ENCODE measurements around the gene CFAP58.

Gene CFAP58

DNA sequence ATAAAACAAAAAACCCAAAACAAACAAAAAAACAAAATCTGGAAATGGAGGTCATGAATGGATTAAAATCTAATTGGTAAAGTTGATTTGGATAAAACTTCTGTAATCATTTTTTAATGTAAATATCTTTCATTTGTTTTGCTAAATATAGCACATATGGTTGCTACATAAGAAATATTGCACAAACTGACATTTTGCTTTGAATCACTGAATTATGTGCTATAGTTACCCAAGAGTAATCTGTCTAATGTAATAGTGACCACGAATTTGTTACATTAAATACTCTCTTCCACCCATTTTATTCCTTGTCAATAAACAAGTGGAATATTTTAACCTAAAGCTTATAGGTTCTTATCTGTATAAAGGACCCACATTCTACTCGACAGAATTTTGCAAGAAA lies 6.2 kb downstream of the CFAP58 start:
- in situ Hi-C loops (cut with HindIII; ENCODE audit: low sequenced_read_pairs), result no loop called here

DNA sequence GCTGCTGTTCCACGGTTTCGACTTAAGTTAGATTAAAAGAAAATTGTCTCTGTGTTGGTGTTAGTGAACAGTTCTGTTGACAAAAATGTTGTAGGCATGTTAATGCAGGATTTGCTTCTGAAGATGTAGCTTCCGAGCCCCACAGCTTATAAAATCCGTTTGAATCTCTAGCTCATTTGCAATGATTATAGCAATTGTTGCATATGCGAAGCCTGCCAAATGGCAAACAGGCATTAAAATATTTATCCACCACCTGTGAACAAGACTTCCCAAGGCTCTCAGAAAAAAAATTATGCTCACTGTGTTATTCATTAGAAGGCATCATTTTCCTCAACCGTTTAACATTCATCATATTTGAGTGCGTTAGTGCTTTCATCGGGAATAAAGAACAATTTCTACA lies 14.3 kb downstream of the CFAP58 start:
- in situ Hi-C loops (cut with HindIII; ENCODE audit: low sequenced_read_pairs), result no loop called here

DNA sequence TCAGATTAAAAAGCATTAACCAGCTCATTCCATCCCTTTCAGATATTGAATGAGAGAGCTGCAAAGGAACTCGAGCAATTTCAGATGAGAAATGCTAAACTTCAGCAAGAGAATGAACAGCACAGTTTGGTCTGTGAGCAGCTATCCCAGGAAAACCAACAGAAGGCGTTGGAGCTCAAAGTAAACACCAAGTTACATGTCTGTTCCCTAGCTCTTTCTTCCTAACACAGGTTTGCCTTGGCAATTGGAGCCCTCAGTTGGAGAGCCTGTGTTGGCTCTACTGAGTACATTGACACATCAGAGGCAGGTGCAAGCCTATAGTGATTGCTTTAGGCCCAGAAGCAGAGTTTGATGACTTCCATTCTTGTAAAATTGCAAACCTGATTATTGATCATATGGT lies 14.7 kb downstream of the CFAP58 start:
- in situ Hi-C loops (cut with HindIII; ENCODE audit: low sequenced_read_pairs), result no loop called here

DNA sequence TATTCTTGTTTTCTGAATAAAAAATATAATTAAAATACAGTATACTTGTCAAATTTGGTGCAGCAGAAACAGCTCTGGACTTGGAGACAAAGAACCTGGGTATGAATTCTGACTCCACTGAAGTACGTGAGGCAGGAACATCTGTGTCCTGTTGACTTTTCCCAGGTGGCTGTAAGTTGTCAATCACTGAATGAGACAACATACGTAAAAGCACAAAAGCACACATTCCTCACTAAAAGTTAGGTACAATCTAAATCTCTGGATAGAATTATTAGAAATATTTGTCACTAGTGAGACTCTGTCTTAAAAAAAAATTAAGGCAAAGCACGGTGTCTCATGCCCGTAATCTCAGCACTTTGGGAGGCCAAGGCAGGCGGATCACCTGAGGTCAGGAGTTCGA lies 18.1 kb downstream of the CFAP58 start:
- in situ Hi-C loops (cut with HindIII; ENCODE audit: low sequenced_read_pairs), result no loop called here

DNA sequence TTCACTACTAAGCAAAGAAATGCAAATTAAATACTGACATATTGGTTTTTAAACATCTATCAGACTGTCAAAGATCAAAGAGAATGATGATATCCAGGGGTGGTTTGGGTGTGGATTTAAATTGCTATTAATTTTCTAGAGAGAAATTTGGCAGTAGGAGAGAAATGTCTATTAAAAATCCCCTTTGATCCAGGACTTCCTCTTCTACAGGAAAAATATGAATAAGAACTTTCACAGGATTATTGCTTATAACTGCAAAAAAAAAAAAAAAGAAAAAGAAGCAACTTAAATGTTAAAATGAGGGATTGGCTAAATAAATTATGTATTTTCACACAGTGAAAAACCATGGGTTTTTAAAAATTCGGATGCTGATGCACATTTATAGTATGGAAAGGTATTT lies 21.0 kb downstream of the CFAP58 start:
- in situ Hi-C loops (cut with HindIII; ENCODE audit: low sequenced_read_pairs), result no loop called here

DNA sequence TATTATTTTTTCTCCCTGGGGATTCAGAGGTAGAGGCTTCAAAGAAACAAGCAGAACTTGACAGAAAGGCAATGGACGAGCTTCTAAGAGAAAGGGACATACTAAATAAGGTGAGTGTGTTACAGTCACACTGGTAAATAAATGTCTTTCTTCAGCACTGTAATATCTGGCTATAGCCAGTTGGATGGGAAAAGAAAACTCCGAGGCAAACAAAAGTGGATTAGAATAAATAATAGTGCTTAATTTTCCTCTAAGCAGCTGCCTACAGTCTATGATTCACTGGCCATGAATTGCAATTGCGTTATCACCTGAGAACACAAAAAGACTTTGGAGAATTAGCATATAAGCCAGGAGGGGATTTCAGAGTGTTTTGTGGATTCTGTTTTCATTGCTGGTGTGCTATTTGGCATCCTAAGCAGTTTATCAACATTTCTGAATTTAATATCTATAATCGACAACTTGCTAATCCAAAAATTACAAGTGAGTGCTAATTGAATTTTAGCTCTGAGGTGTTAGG lies 23.2 kb downstream of the CFAP58 start:
- in situ Hi-C loops (cut with HindIII; ENCODE audit: low sequenced_read_pairs), result no loop called here

DNA sequence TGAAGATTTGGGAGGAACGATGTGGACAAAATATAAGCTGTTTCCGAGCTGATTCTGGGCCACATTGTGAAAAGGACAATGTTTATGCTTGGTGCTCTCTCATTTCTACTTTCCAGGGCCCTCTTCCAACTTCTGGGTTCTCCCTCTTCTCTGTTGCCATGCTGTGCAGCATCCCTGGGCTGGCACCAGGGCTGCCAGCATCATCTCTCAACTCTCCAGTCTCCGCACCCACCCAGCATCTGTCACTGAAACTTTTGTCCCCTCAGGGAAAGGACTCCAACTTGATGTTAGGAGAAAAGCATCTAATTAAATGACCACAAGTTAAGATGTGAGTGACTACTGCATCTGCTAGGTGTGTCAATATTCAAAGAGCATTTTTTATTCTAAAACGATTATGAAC lies 26.7 kb downstream of the CFAP58 start:
- in situ Hi-C loops (cut with HindIII; ENCODE audit: low sequenced_read_pairs), result no loop called here

DNA sequence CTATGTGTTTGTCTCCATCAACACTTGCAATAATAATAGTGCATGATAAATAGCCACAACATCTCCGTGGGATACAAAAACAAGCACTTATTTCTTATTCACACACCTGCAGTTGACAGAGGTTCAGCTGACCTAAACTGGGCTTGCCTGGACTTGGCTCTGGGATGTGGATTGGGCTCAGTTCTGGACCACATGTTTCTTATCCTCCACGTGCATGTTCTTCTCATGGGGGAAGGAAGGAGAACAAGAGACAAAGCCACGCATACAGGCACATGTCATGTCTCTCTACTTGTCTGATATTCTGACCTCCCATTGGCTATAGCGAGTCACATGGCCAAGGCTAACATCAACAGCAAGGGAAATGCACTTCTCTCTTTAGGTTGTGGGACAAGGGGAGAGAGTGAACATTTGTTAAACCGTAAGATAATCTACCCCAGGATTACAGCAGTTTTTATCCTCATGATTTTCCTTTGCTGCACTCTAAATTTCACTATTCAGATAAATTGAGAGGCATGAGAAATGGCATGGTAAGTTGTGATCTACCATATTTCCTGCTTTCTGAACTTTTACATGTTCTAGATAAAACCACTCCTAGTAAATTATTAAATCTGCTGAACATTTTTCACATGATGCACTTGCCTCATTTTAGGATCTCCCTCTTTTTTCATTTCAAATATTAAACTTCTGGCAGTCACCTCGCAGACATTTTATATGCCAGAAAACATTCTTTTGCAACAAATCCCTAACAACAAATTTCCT lies 33.7 kb downstream of the CFAP58 start:
- in situ Hi-C loops (cut with HindIII; ENCODE audit: low sequenced_read_pairs), result no loop called here

DNA sequence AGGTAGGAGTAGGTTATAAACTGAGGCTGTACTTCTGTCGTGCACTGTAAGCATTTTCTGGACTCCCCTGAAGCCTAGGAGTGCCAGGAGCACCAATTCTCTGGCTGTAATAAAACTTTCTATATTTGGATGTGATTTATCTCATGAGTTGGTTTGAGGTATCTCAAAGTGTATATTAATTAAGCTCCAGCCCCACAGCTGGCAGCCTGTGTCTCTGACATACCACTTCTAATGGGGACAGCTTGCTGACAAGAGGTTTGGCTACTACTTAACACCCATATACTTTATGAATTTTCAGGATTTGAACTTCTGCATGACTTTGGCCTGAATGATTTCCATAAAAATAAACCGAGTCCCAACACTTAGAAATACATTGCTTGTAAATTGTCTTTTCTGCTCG lies 35.2 kb downstream of the CFAP58 start:
- in situ Hi-C loops (cut with HindIII; ENCODE audit: low sequenced_read_pairs), result no loop called here

DNA sequence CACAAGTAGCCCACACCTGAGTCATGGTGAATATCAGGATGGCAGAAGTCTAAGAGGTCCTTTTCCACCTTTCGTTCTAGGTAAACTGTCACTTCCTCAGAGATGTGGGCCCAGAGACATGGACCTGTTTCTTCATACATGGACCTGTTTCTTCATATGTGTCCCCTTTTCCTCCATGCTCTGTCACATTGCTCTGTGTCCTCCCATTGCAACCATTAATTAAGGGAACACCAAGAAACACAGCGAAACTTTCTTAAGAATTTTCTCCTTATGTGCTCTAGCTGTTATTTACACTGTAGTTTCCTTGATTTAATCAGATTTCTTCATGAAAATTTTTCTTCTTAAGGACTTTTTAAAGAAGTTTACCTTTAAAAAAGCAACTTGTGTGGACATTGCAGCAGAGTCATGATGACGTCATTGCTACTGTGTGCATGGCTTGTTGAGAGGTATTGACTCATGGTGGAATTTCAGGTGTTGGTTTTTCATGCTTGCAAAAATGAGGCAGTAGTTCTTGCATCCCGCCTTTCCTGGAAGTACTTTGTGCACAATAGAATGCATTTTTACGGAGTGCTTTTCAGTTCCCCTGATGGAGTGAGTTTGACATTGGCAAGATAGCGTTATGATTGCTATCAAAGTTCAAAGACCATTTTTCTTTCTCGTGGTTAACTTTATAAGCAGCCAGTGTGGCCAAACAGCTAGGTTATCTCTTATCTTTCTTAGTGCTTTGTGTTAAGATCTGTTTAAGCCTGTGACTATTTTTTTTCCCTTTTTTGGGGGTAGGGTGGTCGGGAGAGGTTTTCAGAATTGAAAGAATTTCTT lies 37.7 kb downstream of the CFAP58 start:
- in situ Hi-C loops (cut with HindIII; ENCODE audit: low sequenced_read_pairs), result no loop called here

DNA sequence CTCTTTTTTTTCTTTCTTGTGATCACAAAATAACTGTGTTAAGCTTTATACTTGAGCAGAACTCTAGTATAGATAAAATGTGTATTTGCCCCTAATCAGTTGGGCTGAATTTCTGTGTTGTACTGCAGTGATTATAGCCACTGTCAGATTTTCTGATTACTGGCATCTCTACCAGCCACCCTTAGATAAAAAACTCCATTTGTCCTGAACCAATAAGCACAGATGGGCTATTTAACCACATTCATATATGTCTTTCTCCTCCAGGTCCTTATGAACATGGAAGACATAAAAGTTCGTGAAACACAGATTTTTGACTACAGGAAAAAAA lies 38.3 kb downstream of the CFAP58 start:
- in situ Hi-C loops (cut with HindIII; ENCODE audit: low sequenced_read_pairs), result no loop called here

DNA sequence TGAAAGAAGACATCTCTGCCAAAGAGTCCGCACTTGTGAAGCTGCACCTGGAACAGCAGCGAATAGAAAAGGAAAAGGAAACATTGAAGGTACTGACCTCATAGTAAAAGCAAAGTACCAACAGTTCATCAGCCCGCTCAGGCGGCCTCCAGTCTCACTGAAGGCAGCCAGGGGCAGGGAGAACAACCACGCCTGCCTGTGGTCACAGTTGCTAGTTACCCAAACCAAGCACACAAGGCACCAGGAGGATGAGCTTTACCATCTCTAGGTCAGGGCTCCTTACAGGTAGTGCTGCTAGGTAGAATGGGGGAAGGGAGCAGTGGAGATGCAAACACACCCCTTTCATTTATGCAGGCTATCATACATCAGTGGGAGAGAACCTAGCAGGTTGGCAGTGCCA lies 39.8 kb downstream of the CFAP58 start:
- in situ Hi-C loops (cut with HindIII; ENCODE audit: low sequenced_read_pairs), result no loop called here

DNA sequence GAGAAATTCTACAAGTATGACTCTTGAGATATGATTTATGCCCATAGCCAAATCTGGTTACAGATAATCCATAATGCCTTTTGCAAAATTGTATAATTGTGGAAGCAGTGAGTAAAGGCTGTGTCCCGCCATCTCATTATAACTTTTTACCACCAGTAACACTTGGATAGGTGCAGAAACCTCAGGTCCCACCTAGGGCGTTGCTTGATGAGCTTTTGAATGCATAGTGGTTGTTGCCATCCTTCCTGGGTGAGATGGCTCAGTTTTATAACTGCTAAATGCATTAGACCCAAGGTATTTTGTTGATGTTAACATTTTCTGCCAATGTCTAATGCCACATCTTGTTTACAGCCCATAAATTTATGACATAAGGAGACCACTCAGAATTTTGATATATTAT lies 42.9 kb downstream of the CFAP58 start:
- in situ Hi-C loops (cut with HindIII; ENCODE audit: low sequenced_read_pairs), result no loop called here

DNA sequence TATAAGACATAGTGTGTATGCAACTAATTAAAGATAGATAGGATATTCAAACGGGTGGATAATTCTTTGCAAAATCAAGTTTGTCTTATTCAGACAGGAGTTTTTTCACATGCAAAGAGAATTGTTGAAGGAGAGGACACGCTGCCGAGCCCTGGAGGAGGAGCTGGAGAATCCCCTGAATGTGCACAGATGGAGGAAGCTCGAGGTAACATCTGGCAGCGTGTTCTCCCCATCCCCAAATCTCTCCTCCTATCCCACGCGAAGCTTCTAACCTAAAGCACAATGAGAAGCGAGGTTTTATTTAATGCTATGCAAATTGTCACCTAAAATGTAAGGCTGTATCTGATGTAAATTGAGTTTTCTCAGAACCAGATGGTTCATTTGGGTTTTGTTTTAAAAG lies 50.0 kb downstream of the CFAP58 start:
- in situ Hi-C loops (cut with HindIII; ENCODE audit: low sequenced_read_pairs), result no loop called here

DNA sequence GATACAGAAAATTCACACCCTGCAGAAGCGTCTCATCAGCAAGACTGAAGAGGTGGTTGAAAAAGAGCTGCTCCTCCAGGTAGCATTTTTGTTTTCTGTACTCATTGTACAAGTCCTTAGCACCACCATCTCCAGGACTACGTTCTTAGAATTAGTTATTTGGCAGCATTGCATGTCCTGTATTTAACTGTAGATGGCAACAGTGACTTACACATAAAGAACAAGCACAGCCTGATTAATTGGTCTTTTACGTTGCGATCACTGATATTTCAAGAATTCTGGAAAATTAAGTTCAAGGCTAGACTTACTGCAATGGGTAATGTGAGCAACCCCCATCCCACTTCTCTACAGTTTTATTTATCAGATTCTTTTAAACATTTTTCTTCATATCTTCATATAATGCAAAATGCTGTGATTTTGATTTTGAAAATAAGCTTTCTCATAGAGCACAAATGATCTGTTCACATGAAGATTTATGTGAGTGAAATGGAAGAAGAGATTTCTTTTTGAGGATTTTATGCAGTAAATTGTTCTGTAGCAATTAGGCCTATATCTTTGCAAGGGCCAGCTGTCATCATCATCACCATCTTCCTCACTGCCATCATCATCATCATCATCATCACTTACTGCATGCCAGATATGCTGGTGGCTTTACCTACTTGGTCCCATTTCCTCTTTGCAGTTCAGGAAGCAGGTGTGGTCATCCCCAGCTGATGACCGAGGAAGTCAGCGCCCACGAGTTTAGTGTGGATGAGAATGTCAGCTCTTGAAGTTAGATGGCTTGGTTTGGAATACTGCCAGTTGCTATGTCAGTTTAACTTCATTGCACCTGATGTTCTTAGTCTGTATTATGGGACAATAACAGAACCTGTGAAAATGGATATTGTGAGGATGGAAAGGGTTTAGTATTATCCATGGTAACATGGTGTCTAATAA lies 53.4 kb downstream of the CFAP58 start:
- in situ Hi-C loops (cut with HindIII; ENCODE audit: low sequenced_read_pairs), result no loop called here

DNA sequence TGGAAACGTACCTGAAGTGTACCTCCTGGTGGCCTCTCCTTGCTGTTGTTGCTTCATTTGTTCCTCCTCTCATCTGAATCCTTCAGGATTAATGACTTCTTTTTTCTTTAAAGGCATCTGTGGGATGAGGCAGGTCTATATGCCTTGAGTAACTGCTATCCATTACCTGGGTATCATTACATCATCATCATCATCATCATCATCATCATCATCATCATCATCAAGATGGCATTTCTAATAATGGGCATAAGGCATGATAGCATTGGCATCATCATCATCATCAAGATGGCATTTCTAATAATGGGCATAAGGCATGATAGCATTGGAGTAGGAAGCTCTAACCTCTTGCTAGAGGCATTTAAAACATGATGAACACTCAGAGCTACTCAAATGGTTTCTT lies 59.9 kb downstream of the CFAP58 start:
- in situ Hi-C loops (cut with HindIII; ENCODE audit: low sequenced_read_pairs), result no loop called here

DNA sequence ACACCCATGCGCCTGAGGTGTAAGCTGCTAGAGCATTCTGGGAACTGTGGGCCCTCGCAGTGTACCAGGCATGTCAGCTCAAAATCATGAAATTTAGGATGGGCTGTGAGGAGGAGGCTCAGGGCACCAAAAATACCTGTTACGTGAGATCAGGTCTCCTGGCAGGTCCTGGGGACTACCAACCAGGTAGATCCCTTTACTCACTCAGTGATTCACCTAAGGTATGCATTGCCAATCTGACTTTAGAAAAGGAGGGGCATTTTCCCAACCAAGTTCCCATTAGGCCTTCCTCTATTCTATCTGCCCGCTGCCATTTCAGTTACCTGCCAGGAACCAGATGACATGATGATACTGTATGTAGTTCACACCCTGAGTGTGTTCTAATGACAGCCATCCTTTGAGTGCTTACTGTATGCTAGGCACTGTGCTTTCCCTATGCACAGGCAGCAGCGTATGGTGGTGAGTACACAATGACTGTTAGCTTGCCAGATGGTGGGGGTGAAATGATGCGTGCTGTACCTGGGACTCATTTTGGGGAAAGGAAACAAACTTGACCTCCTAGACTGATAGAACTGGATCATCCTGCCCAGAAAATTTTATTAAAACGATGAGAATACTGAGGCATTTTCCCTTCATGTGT lies 62.0 kb downstream of the CFAP58 start:
- in situ Hi-C loops (cut with HindIII; ENCODE audit: low sequenced_read_pairs), result no loop called here

DNA sequence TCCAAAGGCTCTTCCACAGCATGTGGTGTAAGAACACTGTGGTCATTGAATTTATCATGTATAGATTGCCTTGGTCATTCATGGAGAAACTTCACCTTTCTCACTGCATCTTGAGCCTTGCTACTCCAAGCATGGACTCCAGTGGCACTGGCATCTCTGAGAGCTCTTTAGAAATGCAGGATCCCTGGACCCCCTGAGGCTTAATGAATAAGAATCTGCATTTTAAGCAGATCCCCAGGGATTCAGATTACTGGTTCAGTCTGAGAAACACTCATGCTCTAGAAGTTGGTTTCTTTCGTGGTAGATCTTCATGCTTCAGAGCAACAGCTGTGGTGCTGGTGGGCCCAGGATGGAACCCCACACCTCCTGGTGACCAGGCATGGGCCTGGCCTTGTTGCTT lies 63.2 kb downstream of the CFAP58 start:
- in situ Hi-C loops (cut with HindIII; ENCODE audit: low sequenced_read_pairs), result no loop called here

DNA sequence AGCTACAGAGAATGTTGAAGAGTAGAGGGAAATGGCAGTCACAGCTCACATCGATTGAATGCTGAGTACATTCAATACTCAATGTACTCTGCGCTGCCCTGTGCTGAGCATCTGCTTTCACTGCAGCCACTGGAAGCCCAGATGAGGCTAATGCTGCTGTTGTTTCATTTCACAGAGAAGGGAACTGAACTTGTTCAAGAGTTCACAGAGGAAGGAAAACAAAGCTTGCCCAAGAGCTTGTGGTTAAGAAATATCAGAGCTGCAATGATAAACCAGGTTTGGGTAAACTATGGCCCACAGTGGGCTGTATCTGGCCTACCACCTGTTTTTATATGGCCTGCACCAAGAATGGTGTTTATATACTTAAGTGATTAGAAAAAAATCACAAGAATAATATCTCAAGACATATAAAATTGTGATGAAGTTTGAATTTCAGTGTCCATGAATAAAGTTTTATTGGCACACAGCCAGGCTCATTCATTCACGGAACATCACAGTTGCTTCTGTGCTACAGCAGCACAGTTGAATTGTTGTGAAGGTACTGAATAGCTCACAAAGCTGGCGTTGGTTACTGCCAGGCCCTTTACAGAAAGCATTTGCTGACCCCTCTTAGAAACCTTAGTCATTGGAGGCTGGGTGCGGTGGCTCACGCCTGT lies 64.1 kb downstream of the CFAP58 start:
- in situ Hi-C loops (cut with HindIII; ENCODE audit: low sequenced_read_pairs), result no loop called here

DNA sequence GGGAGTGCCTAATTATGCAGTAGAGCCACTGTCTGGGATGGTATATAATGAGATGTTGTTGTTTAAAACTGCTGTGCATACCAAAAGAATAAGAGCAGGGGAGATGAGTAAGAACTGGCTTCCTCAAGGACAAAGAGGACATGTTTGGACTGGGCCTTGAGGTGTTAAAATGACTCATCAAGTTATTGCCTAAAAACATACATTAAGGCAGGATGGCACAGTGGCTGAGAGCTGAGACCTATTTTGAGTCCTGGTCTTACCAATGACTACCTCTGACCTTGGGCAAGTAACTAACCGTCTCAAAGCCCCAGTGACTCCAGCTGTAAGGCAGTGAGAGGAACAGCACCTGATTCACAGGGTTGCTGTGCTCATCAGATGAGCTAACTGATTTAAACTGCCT lies 71.1 kb downstream of the CFAP58 start:
- in situ Hi-C loops (cut with HindIII; ENCODE audit: low sequenced_read_pairs), result no loop called here
